Measurements from ENCODE around the gene SERP2. TPM values are rescaled to one million over a fixed set of nuclear protein-coding genes. Genes with fewer than 3 reads are reported as not detected.

The SERP2 gene
- total RNA-seq, 4 donors from 2014 or later = 1.3 to 5.7 (median 3.1) TPM; not detected in 1

GRCh38 chr13:44434766-44435141, 61.1 kb downstream of the SERP2 start:
- no peak for TF ChIP-seq CTCF (IDR thresholded peaks at IDR 0.05; ENCODE audit: low read depth)

- TF ChIP-seq CTCF (IDR thresholded peaks at IDR 0.05; ENCODE audit: low read depth) = no peak
Measured at GRCh38 chr13:44435142-44435918, 61.7 kb downstream of the SERP2 start.

GRCh38 chr13:44435919-44436510, 62.4 kb downstream of the SERP2 start:
- no peak for TF ChIP-seq CTCF (IDR thresholded peaks at IDR 0.05; ENCODE audit: low read depth)

DNA sequence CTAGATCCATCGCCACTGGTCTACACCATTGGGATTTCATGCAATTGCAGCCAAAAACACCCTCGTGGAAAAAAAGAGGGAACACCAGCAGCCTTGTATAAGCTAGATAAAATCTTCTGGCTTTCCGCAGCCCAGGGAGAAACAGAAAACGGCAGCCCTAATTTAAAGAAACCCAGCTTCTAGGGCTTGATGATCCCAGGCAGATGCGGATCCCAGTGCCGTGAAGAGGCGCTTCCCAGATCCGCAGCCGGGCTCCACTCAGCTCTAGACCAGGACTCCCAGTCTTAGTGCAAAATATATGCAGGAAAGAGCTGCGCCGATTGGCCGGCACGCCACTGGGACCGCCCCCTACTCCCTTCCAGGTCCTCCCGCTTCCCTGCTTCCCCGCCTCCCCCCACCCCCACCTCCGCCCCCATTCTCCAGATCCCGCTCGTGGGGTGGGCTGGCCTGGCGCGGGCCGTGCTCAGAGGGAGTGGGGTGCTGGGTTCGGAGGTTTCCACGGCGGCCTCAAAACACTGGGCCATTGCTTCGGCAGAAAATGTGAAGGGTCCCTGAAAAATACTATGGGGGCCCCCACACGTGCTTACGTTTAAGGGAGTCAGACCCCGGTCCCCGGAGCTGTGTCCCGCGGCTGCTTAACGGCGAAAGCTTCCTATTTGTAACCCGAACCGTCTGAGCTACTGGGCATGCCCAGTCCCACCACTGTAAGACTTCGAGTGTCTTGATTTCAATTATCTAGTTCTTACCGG, 63.1 kb downstream of the SERP2 start:
- no peak for TF ChIP-seq CTCF (IDR thresholded peaks at IDR 0.05; ENCODE audit: low read depth)

GRCh38 chr13:44437356-44438233, 64.0 kb downstream of the SERP2 start:
- TF ChIP-seq CTCF (IDR thresholded peaks at IDR 0.05; ENCODE audit: low read depth) = no peak

GRCh38 chr13:44438234-44438579, 64.6 kb downstream of the SERP2 start:
- no peak for TF ChIP-seq CTCF (IDR thresholded peaks at IDR 0.05; ENCODE audit: low read depth)
